Activated CD4-positive, CD25-positive, alpha-beta regulatory T cell treated with anti-CD3 and anti-CD28 coated beads, Interleukin-2, amount 50 U/mL, for 72 hours (primary cell): ENCODE results near the gene FLAD1.

ENCODE experiments used
- DNase-seq: peaks from one replicate; pipeline ENCODE4 v3.0.0; 2021

Gene FLAD1

GRCh38 chr1:155040358-155041093, 57.4 kb downstream of the FLAD1 start:
- no peak for DNase-seq
